DND-41 (cell line): Measurements from ENCODE around the gene SCNN1A.

ENCODE experiments used
- ATAC-seq: fragments of 200-7000 bp; cut with Tn5 transposase; 3 replicates; pipeline ENCODE4 v1.9.1; 2021; ENCODE audit warnings: low read depth; ENCODE audit not compliant: insufficient read depth
- DNase-seq: peaks from one replicate; pipeline ENCODE4 v3.0.0-alpha.2; 2020
- H2AFZ ChIP-seq: 2 replicates; pipeline ENCODE4 v1.6.0; 2012; ENCODE audit warnings: low read depth, low read length
- H3K27ac ChIP-seq: 2 replicates; pipeline ENCODE4 v1.5.1; 2012; ENCODE audit warnings: low read length, inconsistent platforms
- H3K27me3 ChIP-seq: fragments of 200-600 bp; sonication (generic); 2 replicates; pipeline ENCODE4 v1.6.0; 2012; ENCODE audit warnings: low read length, mild to moderate bottlenecking, inconsistent platforms; ENCODE audit not compliant: insufficient read depth, poor library complexity
- H3K36me3 ChIP-seq: 2 replicates; pipeline ENCODE4 v1.5.1; 2012; ENCODE audit warnings: low read length, inconsistent platforms; ENCODE audit not compliant: insufficient read depth
- H3K4me1 ChIP-seq: 2 replicates; pipeline ENCODE4 v1.5.1; 2012; ENCODE audit warnings: mild to moderate bottlenecking, low read length; ENCODE audit not compliant: insufficient read depth
- H3K4me2 ChIP-seq: 2 replicates; pipeline ENCODE4 v1.6.0; 2012; ENCODE audit warnings: mild to moderate bottlenecking, moderate library complexity, low read length, inconsistent platforms; ENCODE audit not compliant: insufficient read depth
- H3K4me3 ChIP-seq, 2 experiments: fragments of 200-600 bp in 1 of 2; shearing (Covaris generic) in 1 of 2; 2 replicates each; pipeline ENCODE4 v1.5.1; 2012 to 2016; ENCODE audit warnings: inconsistent platforms in 2 of 2, low read length in 2 of 2, mild to moderate bottlenecking in 2 of 2, low read depth in 1 of 2, moderate library complexity in 1 of 2
- H3K79me2 ChIP-seq: 2 replicates; pipeline ENCODE4 v1.6.0; 2012; ENCODE audit warnings: low read length, inconsistent platforms; ENCODE audit not compliant: insufficient read depth
- H3K9ac ChIP-seq: 2 replicates; pipeline ENCODE4 v1.6.0; 2012; ENCODE audit warnings: low read depth, mild to moderate bottlenecking, inconsistent platforms, low read length, moderate library complexity
- H3K9me3 ChIP-seq: 2 replicates; pipeline ENCODE4 v1.5.1; 2012; ENCODE audit warnings: low read length, moderate library complexity, mild to moderate bottlenecking, inconsistent platforms; ENCODE audit not compliant: insufficient read depth, severe bottlenecking
- H4K20me1 ChIP-seq: 2 replicates; pipeline ENCODE4 v1.6.0; 2012; ENCODE audit warnings: low read length; ENCODE audit not compliant: insufficient read depth
- CTCF ChIP-seq: IDR thresholded peaks from 2 replicates; pipeline ENCODE4 v1.5.1; 2012; ENCODE audit warnings: borderline replicate concordance, low read length, moderate library complexity, mild to moderate bottlenecking; ENCODE audit not compliant: poor library complexity, severe bottlenecking; ENCODE audit errors: extremely low read depth
- EZH2 ChIP-seq: IDR thresholded peaks from 3 replicates; pipeline ENCODE4 v1.6.1; 2012; ENCODE audit warnings: borderline replicate concordance, low read depth, mild to moderate bottlenecking, moderate library complexity, low read length, inconsistent platforms; ENCODE audit not compliant: severe bottlenecking

Gene SCNN1A

GRCh38 chr12:6333029-6333428, 42.3 kb downstream of the SCNN1A start:
- H3K27me3 ChIP-seq, result no peaks in the 10 kb centered on the region
- TF ChIP-seq CTCF (no peak), EZH2 (no peak)
- H3K4me2 ChIP-seq, result no peak overlapping the region
- H3K79me2 ChIP-seq, result peaks cover 47% of the 10 kb centered on the region
- ATAC-seq (no peak), DNase-seq (no peak)
- H2AFZ ChIP-seq, result no peak overlapping the region
- H4K20me1 ChIP-seq, result peaks cover 34% of the 10 kb centered on the region
- H3K36me3 ChIP-seq, result peaks cover 71% of the 10 kb centered on the region
- no peak overlapping the region for H3K9ac ChIP-seq
- H3K4me1 ChIP-seq, result peaks cover 36% of the 10 kb centered on the region
- H3K4me3 ChIP-seq, result no peak overlapping the region
- H3K27ac ChIP-seq, result no peak overlapping the region
- no peaks in the 10 kb centered on the region for H3K9me3 ChIP-seq

- H3K36me3 ChIP-seq, result peaks cover 76% of the 10 kb centered on the region
- ATAC-seq, result no peak
- no peak overlapping the region for H3K9ac ChIP-seq
- H3K4me1 ChIP-seq, result peaks cover 30% of the 10 kb centered on the region
- no peak overlapping the region for H3K4me2 ChIP-seq
- H3K27me3 ChIP-seq, result no peaks in the 10 kb centered on the region
- peaks cover 41% of the 10 kb centered on the region for H3K79me2 ChIP-seq
- no peak overlapping the region for H3K27ac ChIP-seq
- H3K4me3 ChIP-seq, result no peak overlapping the region
- peaks cover 40% of the 10 kb centered on the region for H4K20me1 ChIP-seq
- H3K9me3 ChIP-seq, result no peaks in the 10 kb centered on the region
- DNase-seq, result no peak
- no peak for TF ChIP-seq CTCF
- TF ChIP-seq EZH2, result no peak
- H2AFZ ChIP-seq, result no peak overlapping the region
Observed at GRCh38 chr12:6332459-6332858, 42.9 kb downstream of the SCNN1A start.

GRCh38 chr12:6330999-6331714, 44.2 kb downstream of the SCNN1A start:
- Histone ChIP-seq H3K4me2 (no peak overlapping the region), H4K20me1 (peaks cover 51% of the 10 kb centered on the region), H3K4me1 (peaks cover 21% of the 10 kb centered on the region), H3K4me3 (no peak overlapping the region), H3K27ac (no peak overlapping the region), H3K9me3 (no peaks in the 10 kb centered on the region), H3K27me3 (no peaks in the 10 kb centered on the region), H3K9ac (no peak overlapping the region), H3K36me3 (peaks cover 76% of the 10 kb centered on the region), H3K79me2 (peaks cover 30% of the 10 kb centered on the region), H2AFZ (no peak overlapping the region)
- DNase-seq, result no peak
- no peak for TF ChIP-seq EZH2
- no peak for TF ChIP-seq CTCF
- ATAC-seq, result no peak

GRCh38 chr12:6330192-6330591, 45.2 kb downstream of the SCNN1A start:
- no peak overlapping the region for H2AFZ ChIP-seq
- H3K27me3 ChIP-seq, result no peaks in the 10 kb centered on the region
- no peak overlapping the region for H3K27ac ChIP-seq
- H3K79me2 ChIP-seq, result peaks cover 24% of the 10 kb centered on the region
- H3K36me3 ChIP-seq, result peaks cover 75% of the 10 kb centered on the region
- H3K9me3 ChIP-seq, result no peaks in the 10 kb centered on the region
- no peak overlapping the region for H3K4me2 ChIP-seq
- H3K4me1 ChIP-seq, result peaks cover 11% of the 10 kb centered on the region
- no peak overlapping the region for H3K9ac ChIP-seq
- TF ChIP-seq CTCF (no peak), EZH2 (no peak)
- peaks cover 47% of the 10 kb centered on the region for H4K20me1 ChIP-seq
- ATAC-seq (no peak), DNase-seq (no peak)
- H3K4me3 ChIP-seq, result no peak overlapping the region
